ENCODE measurements around the gene TUBB.

GRCh38 chr6:30700340-30700739 is 19.8 kb upstream of the TUBB start:
- no peak for TF ChIP-seq CTCF (IDR thresholded peaks at IDR 0.05 in 8 of 11, conservative IDR thresholded peaks at IDR 0.05 in 3 of 11)
- TF ChIP-seq POLR2A (IDR thresholded peaks at IDR 0.05): no peak
- TF ChIP-seq POLR2AphosphoS5 (IDR thresholded peaks at IDR 0.05): no peak
